Body of pancreas (tissue), 4 donors: ENCODE measurements around the gene LCA5.

Experiments used
- CTCF ChIP-seq, 7 experiments: fragments of 450-650 bp in 4 of 7; fragments of 200-600 bp in 3 of 7; sonication (generic) in 3 of 7; IDR thresholded peaks; one replicate each; pipeline ENCODE4 v1.5.1; 2016 to 2019; ENCODE audit warnings: antibody characterized with exemption in 7 of 7
- POLR2A ChIP-seq, 3 donors: fragments of 450-650 bp; IDR thresholded peaks; one replicate each; pipeline ENCODE4 v1.6.1; 2016; ENCODE audit warnings: antibody characterized with exemption in 3 of 3, mild to moderate bottlenecking in 2 of 3

DNA sequence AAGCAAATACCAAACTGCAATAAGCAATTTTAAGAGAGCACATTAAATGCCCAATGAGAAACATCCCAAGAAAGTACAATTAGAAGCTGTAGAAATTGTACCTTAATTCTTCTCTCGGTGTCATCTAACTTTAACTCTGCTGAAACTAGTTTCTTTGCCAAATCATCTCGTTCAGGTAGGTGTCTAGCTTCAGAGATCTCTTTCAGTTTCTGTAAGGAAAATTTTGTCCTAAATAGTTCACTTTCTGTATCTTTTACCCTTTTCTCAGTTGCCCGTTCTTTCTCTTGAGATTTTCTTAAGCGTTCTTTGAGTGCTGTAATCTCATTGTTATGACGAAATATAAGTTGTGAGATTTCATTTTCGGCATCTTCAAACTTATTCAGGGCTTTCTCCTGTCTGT, 24.1 kb downstream of the LCA5 start:
- no peak for TF ChIP-seq POLR2A (IDR thresholded peaks at IDR 0.05)
- no peak for TF ChIP-seq CTCF (IDR thresholded peaks at IDR 0.05)
